ENCODE data around the gene PDIA5.

PDIA5 gene

DNA sequence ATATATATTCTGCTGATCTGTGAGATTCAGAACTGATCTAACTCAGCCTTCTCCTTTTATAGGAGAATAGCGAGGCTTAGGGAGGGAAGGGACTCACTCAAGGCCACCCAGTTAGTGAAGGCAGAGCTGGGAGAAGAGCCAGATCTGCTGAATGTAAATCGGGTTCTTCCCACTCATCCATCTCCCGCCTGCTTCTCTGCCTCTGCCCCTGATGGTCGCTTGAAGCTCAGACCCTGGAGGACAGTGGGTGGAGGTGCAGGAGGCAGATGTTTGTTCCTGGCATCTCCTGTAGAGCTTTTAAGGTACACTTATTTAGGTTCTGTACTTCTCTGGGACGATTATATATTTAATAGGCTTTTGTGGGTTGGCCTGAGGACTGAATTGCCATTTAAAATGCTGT is 4.3 kb downstream of the PDIA5 start:
- Mint-ChIP-seq H3K27me3 (ENCODE audit: low read depth) (no peaks in the 10 kb centered on the region), H3K36me3 (ENCODE audit: low read depth) (no peaks in the 10 kb centered on the region), H3K27ac (no peak overlapping the region), H3K4me3 (no peak overlapping the region), H3K9me3 (no peaks in the 10 kb centered on the region), H3K4me1 (ENCODE audit: low read depth) (peaks cover 26% of the 10 kb centered on the region)
- DNase-seq (ENCODE audit: low spot score) = no peak

DNA sequence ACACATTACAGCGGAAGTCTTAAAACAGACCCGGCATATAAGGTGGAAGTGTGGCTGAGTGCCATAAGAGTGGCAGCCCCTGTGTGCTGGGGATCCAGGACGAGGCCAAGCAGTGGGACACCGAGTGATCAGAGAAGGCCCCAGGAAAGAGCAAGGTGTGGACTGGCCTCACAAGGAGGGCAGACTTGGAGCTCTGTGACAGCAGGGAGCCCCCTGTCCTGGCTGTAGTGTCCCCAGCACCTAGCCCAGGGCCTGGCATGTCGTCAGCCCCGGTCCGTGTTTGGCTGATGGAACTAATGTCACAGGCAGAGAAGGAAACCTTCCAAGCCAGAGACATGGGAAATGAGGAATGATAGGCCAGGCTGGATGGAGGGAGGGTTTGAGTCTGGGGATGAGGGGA is 4.8 kb downstream of the PDIA5 start:
- H3K27ac Mint-ChIP-seq = no peak overlapping the region
- H3K4me1 Mint-ChIP-seq (ENCODE audit: low read depth) = peaks cover 22% of the 10 kb centered on the region
- no peak overlapping the region for H3K4me3 Mint-ChIP-seq
- no peak for DNase-seq (ENCODE audit: low spot score)
- no peaks in the 10 kb centered on the region for H3K36me3 Mint-ChIP-seq (ENCODE audit: low read depth)
- no peaks in the 10 kb centered on the region for H3K27me3 Mint-ChIP-seq (ENCODE audit: low read depth)
- no peaks in the 10 kb centered on the region for H3K9me3 Mint-ChIP-seq

DNA sequence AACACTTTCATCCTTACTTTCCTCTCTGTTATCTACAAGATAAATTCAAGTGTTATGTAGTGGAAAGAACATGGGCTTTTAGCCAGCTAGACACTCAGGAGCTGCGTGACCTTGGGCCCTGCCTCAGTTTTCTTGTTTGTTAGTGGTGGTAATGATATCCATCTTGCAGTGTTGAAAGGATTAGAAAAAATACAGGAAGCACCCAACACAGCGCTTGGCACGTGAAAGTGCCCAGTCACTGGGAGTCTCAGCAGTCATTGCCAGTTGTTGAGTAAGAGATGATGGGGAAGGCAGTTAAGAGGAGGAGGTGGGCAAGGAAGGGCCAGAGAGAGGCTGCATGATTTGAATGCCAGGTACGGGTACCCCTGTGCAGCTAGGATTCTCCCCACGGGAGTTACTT is 5.3 kb downstream of the PDIA5 start:
- H3K27ac Mint-ChIP-seq = no peak overlapping the region
- peaks cover 23% of the 10 kb centered on the region for H3K4me1 Mint-ChIP-seq (ENCODE audit: low read depth)
- H3K4me3 Mint-ChIP-seq = no peak overlapping the region
- no peaks in the 10 kb centered on the region for H3K9me3 Mint-ChIP-seq
- no peaks in the 10 kb centered on the region for H3K27me3 Mint-ChIP-seq (ENCODE audit: low read depth)
- DNase-seq (ENCODE audit: low spot score) = no peak
- no peaks in the 10 kb centered on the region for H3K36me3 Mint-ChIP-seq (ENCODE audit: low read depth)

DNA sequence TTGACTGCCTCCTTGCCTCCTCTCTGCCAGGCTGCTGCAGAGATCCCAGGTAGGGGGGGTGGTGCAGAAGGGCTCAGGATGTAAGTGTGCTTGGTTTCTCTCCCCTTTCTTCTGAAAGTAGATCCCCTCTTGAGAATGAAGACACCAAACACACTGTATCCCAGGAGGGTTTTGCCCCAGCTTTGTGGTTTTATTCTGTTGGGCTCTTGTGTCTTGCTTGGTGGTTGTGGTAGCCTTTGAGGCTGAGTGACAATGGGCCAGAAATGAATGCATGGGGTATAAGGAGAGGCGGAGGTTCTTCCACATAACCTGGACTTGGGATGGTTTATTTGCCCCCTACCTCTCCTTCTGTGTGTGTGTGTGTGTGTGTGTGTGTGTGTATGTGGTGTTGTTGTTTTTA is 5.7 kb downstream of the PDIA5 start:
- Mint-ChIP-seq H3K9me3 (no peaks in the 10 kb centered on the region), H3K27ac (no peak overlapping the region)

DNA sequence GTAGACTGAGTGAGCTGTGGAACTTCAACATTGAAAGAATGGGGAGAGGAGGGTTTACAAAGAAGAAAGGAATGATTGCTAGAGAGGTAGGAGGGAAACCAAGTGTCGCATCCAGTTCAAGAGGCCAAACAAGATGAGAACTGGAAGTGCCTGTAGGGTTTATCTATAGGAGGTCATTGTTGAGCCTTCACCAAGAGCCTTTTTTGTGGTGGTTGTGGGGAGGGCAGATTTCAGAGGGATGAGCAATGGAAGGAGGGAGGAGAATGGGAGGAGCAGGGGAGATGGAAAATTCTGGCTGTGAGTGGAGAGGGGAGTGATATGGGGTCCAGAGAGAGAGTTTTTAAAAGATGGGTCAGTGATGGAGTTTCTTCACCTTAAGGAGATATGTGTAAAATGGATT is 8.5 kb downstream of the PDIA5 start:
- H3K4me3 Mint-ChIP-seq = no peak overlapping the region
- peaks cover 15% of the 10 kb centered on the region for H3K4me1 Mint-ChIP-seq (ENCODE audit: low read depth)
- no peak for DNase-seq (ENCODE audit: low spot score)
- no peaks in the 10 kb centered on the region for H3K27me3 Mint-ChIP-seq (ENCODE audit: low read depth)
- peaks cover 1% of the 10 kb centered on the region for H3K36me3 Mint-ChIP-seq (ENCODE audit: low read depth)
- H3K9me3 Mint-ChIP-seq = no peaks in the 10 kb centered on the region
- H3K27ac Mint-ChIP-seq = no peak overlapping the region

More for the DNA sequence above, 5.7 kb downstream of the PDIA5 start:
- Mint-ChIP-seq H3K27me3 (ENCODE audit: low read depth) (no peaks in the 10 kb centered on the region), H3K4me1 (ENCODE audit: low read depth) (peaks cover 23% of the 10 kb centered on the region), H3K4me3 (no peak overlapping the region), H3K36me3 (ENCODE audit: low read depth) (no peaks in the 10 kb centered on the region)
- no peak for DNase-seq (ENCODE audit: low spot score)

DNA sequence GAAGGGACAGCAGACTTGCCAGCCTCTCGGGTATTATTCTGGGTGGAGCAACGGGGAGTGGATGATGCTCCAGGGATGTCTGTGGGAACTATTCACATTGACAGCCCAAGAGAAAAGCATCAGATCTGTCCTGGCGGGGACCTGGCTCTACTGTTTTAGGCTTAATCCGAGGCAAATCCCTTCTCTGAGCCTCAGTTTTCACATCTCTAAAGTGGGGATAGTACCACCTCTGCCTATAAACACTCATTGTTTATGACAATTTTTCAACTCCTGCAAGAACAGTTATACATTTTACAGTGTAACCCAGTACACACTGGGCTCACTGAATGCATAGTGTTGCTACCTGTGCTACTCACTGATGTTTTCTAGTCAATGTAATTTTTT is 9.3 kb downstream of the PDIA5 start:
- no peak overlapping the region for H3K27ac Mint-ChIP-seq
- no peak for DNase-seq (ENCODE audit: low spot score)
- H3K4me3 Mint-ChIP-seq = no peak overlapping the region
- H3K36me3 Mint-ChIP-seq (ENCODE audit: low read depth) = peaks cover 1% of the 10 kb centered on the region
- H3K4me1 Mint-ChIP-seq (ENCODE audit: low read depth) = peaks cover 15% of the 10 kb centered on the region
- no peaks in the 10 kb centered on the region for H3K9me3 Mint-ChIP-seq
- H3K27me3 Mint-ChIP-seq (ENCODE audit: low read depth) = no peaks in the 10 kb centered on the region

DNA sequence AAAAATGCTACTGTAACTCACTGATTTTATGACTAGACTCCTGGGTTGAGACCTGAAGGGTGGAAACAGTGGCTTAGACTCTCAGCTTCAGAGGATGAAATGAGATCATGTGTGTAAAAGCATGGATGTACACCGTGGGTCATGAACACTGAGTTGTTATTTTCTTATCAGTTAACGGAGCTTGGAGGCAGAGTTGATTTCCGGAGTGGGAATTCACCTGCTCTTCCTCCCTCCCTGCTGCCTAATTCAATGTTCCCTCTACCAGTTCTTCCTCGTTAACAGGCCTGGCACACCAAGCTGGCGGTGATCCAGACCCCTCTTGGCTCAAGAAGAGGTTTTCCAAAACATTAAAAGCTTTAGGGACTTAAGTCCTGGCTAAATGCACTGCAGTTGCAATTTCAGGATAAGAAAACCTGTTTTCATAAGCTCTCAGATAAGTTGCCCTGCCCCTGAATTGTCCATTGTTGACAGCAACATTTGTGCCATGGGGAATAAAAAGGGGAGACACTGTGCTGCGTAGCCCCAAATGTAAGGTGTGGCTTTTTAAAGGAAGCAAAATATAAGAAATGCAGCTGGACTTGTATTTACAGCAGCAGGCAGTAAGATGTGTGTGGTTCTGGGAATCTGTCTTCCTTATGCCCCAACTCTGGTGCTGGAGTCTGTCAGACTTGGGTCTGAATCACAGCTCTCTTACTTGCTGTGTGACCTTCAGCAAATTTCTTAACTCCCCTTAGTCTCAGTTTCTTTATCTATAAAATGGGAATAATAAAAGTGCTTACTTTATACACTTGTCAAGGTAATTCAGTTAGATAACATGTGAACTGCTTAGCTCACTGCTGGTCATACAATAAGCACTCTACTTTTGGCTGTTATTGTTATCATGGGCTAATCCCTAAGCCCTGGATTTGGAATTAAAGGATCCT is 9.9 kb downstream of the PDIA5 start:
- no peak overlapping the region for H3K4me3 Mint-ChIP-seq
- no peaks in the 10 kb centered on the region for H3K9me3 Mint-ChIP-seq
- DNase-seq (ENCODE audit: low spot score) = no peak
- H3K27me3 Mint-ChIP-seq (ENCODE audit: low read depth) = no peaks in the 10 kb centered on the region
- H3K36me3 Mint-ChIP-seq (ENCODE audit: low read depth) = peaks cover 1% of the 10 kb centered on the region
- H3K4me1 Mint-ChIP-seq (ENCODE audit: low read depth) = peaks cover 17% of the 10 kb centered on the region
- no peak overlapping the region for H3K27ac Mint-ChIP-seq

DNA sequence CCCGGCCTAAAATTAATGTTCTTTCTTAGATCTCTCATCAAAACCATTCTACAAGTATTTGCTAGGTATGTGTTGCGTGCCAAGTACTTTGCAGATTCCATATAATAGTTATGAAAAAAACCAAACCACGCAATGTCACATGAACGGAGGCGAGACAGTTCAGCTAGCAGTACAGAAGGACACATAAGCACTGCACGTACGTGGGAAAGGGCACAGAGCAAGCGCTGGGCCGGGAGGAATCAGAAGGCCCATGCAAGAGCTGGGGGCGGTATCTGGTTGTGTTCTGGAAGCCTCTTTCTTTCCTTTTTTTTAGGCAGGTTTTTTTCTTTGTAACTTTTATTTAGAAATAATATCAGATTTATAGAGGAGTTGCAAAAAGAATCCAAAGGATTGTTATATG is 11.3 kb downstream of the PDIA5 start:
- no peak overlapping the region for H3K4me3 Mint-ChIP-seq
- no peak overlapping the region for H3K27ac Mint-ChIP-seq
- peaks cover 21% of the 10 kb centered on the region for H3K4me1 Mint-ChIP-seq (ENCODE audit: low read depth)
- H3K9me3 Mint-ChIP-seq = no peaks in the 10 kb centered on the region
- no peak for DNase-seq (ENCODE audit: low spot score)
- peaks cover 1% of the 10 kb centered on the region for H3K36me3 Mint-ChIP-seq (ENCODE audit: low read depth)
- no peaks in the 10 kb centered on the region for H3K27me3 Mint-ChIP-seq (ENCODE audit: low read depth)

DNA sequence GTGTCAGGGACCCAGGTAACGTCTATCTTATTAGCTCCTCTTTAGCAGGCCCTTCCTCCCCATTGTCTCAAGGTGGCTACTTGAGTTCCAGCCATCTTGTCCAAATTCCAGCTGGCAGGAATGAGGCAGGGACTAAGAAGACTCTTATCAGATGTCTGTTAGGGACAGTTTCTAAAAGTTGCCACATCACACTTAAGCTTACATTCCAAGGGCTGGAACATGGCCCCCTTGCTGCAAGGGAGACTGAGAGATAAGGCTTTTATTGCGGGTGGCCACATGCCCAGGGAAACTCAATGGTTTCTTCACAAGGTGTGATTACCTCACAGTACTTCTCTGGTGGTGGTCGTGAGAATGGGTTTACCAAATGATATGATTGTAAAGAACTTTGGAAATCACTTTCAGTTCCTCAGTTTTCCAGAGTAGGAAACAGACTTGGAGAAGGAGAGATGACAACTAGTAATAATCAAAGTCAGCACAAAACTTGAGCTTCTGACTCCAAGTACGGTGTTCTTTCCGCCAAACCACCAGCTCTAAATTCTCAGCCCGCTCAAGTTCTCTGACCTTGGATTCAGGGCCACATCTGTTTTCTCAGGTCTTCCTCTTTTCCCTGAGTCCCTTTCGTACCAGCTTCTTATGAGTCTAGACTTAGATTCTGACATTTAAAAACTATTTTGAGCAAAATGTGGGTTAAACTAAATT is 14.2 kb downstream of the PDIA5 start:
- Mint-ChIP-seq H3K36me3 (ENCODE audit: low read depth) (peaks cover 1% of the 10 kb centered on the region), H3K27ac (no peak overlapping the region), H3K27me3 (ENCODE audit: low read depth) (no peaks in the 10 kb centered on the region), H3K4me1 (ENCODE audit: low read depth) (peaks cover 32% of the 10 kb centered on the region), H3K4me3 (no peak overlapping the region), H3K9me3 (no peaks in the 10 kb centered on the region)
- DNase-seq (ENCODE audit: low spot score) = no peak

DNA sequence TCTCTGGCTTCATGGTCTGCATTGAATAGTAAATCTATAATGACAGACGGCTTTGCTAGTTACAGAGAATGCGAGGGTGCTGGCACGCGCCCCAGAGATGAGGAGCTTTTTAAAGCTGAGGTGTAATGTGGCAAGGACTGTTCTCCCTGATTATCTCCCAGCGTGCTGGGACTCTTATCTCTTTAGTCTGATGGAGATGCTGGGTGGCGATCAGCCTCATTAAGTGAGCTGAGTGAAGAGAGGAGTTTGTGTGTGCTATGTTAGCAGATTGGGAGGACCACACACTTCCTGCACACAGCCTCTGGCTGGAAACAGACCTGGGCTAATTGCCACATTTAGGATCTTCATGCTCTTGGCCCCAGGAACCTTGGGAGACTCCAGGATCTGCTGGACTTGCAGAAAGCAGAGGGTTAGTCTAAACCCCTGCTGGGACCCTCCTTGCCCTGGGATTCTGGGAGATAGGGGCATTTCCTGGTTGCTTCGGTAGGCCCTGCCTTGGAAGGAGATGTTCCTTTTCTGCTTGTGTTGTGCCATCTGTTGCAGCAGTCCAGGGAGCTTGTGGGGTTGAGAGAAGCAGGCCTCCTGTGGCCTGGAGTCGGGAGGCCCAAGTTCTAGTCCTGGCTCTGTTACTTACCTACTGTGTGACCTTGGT is 15.0 kb downstream of the PDIA5 start:
- H3K4me1 Mint-ChIP-seq (ENCODE audit: low read depth) = peaks cover 29% of the 10 kb centered on the region
- no peak overlapping the region for H3K27ac Mint-ChIP-seq
- peaks cover 1% of the 10 kb centered on the region for H3K36me3 Mint-ChIP-seq (ENCODE audit: low read depth)
- H3K27me3 Mint-ChIP-seq (ENCODE audit: low read depth) = no peaks in the 10 kb centered on the region
- no peak for DNase-seq (ENCODE audit: low spot score)
- no peaks in the 10 kb centered on the region for H3K9me3 Mint-ChIP-seq
- H3K4me3 Mint-ChIP-seq = no peak overlapping the region

DNA sequence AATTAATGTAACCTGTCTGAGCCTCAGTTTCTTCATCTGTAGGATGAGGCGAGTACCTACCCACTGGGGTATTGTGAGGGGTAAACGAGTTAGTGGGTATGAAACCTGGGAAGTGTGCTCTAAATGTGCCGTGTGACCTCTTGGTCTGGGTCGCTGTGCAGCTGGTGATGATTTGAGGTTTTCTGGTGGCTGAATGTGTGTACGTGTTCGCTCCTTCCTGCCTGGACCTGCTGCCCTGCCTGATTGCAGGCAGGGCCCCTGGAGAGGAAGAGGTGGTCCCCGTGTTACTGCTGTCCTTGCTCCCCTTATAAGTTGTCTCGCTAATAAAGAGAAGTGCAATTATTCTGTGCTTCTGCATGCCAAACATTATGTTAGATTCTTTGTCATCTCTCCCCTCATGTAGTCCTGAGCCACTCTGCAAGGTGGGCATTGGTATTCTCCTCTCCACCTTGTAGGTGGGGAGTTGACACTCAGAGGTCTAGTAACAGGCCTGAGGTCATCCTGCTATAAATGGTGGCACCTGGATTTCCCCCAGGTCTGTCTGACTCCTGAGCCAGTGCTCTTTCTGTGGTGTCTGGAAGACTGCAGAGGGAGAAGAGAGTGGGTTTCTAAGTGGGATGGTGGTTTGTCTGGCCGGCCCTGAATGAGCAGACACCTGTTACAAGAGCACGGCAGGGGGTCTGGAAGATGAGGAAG is 15.7 kb downstream of the PDIA5 start:
- H3K27ac Mint-ChIP-seq = no peak overlapping the region
- H3K36me3 Mint-ChIP-seq (ENCODE audit: low read depth) = peaks cover 1% of the 10 kb centered on the region
- H3K27me3 Mint-ChIP-seq (ENCODE audit: low read depth) = no peaks in the 10 kb centered on the region
- H3K9me3 Mint-ChIP-seq = no peaks in the 10 kb centered on the region
- H3K4me3 Mint-ChIP-seq = no peak overlapping the region
- H3K4me1 Mint-ChIP-seq (ENCODE audit: low read depth) = peaks cover 29% of the 10 kb centered on the region
- no peak for DNase-seq (ENCODE audit: low spot score)

DNA sequence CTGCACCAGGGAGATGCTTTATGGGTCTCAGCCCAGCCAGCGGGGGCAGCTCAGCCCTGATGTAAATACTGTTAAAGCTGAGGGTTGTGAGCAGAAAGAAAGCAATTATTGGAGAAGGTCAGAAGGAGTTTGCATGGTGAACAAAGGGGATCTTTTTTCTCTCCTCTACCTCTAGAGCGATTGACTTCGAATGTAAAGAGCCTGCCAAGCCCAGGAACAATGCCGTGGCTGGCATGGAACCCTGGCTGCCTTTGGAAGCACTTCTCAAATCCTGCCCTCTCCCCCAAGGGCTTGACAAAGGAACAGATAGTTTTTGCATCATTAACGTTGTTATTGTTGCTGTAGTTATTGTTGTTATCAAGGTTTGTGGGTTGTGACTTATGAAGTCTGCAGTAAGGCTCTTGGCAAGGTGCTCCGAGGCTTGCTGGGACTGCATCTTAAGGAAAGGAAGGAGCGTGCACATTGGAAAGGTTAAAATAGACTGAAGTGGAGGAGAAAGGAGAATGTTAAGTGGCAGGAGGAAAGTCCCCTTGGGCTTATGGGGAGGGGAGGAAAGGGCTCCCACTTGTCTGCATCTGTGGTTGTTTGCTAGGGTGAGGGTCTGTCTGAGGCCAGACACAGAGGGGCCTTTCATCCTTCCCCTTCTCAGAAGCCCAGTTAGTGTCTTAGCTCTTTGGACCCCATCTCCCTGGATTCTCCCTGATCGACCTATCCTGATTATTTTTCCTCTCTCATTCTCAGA is 16.7 kb downstream of the PDIA5 start:
- Mint-ChIP-seq H3K4me3 (no peak overlapping the region), H3K27me3 (ENCODE audit: low read depth) (no peaks in the 10 kb centered on the region), H3K4me1 (ENCODE audit: low read depth) (peaks cover 27% of the 10 kb centered on the region), H3K36me3 (ENCODE audit: low read depth) (peaks cover under 1% of the 10 kb centered on the region), H3K27ac (no peak overlapping the region), H3K9me3 (no peaks in the 10 kb centered on the region)
- DNase-seq (ENCODE audit: low spot score) = no peak

DNA sequence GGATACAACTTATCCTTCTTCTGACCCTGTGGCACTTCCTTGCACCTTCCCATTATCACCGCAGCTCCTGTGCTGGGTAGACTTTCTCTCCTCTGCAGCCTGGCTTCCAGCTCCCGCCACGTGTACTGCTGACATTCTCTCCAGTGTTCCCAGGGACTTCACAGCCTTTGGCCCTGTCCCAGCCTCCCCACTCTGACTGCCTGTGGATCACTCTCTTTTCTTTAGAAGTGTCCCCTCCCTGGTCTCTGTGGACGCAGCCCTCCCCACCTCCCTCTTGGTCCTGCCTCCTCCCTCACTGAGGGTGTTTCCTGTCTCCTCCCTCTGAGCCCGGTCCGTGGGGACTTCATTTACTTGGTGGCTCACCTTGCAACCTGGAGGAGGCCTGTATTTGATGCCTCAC is 17.4 kb downstream of the PDIA5 start:
- Mint-ChIP-seq H3K36me3 (ENCODE audit: low read depth) (no peaks in the 10 kb centered on the region), H3K4me1 (ENCODE audit: low read depth) (peaks cover 27% of the 10 kb centered on the region), H3K4me3 (no peak overlapping the region), H3K27me3 (ENCODE audit: low read depth) (no peaks in the 10 kb centered on the region), H3K27ac (no peak overlapping the region), H3K9me3 (no peaks in the 10 kb centered on the region)
- DNase-seq (ENCODE audit: low spot score) = no peak
